GM23338 (cell line): ENCODE results near the gene ST3GAL6.

Experiments
- CREB1 ChIP-seq: fragments of 250-450 bp; sonication (Bioruptor Pico); IDR thresholded peaks from 2 replicates; pipeline ENCODE4 v1.5.0; 2020; ENCODE audit warnings: low read depth, mild to moderate bottlenecking, moderate library complexity
- CTCF ChIP-seq, 2 experiments: fragments of 200-600 bp in 1 of 2; sonication (generic) in 1 of 2; conservative IDR thresholded peaks; 2 replicates each; pipeline versions ENCODE4 v1.5.1 to v1.6.1; 2016 to 2017; ENCODE audit warnings: antibody characterized with exemption in 2 of 2, low read depth in 2 of 2, mild to moderate bottlenecking in 2 of 2, moderate library complexity in 1 of 2
- ETS1 ChIP-seq: IDR thresholded peaks from 2 replicates; pipeline ENCODE4 v1.6.1; 2016; ENCODE audit warnings: antibody characterized with exemption
- EZH2 ChIP-seq: fragments of 200-600 bp; sonication (generic); IDR thresholded peaks from one replicate; pipeline ENCODE4 v1.8.0; 2017; ENCODE audit warnings: antibody characterized with exemption, mild to moderate bottlenecking, low read depth; ENCODE audit not compliant: unreplicated experiment
- EZH2phosphoT487 ChIP-seq: fragments of 200-600 bp; sonication (generic); IDR thresholded peaks from one replicate; pipeline ENCODE4 v1.8.1; 2018; ENCODE audit warnings: antibody characterized with exemption; ENCODE audit not compliant: unreplicated experiment
- JUNB ChIP-seq: IDR thresholded peaks from one replicate; pipeline ENCODE4 v1.6.1; 2016; ENCODE audit warnings: antibody characterized with exemption; ENCODE audit not compliant: unreplicated experiment
- NANOG ChIP-seq: IDR thresholded peaks from 2 replicates; pipeline ENCODE4 v1.6.1; 2016; ENCODE audit warnings: antibody characterized with exemption, borderline replicate concordance
- POLR2AphosphoS5 ChIP-seq: IDR thresholded peaks from 2 replicates; pipeline ENCODE4 v1.6.1; 2016; ENCODE audit warnings: antibody characterized with exemption, low read depth
- STAT1 ChIP-seq: IDR thresholded peaks from one replicate; pipeline ENCODE4 v1.6.1; 2016; ENCODE audit warnings: antibody characterized with exemption; ENCODE audit not compliant: unreplicated experiment
- ZNF114 ChIP-seq: fragments of 250-450 bp; sonication (Bioruptor Pico); IDR thresholded peaks from 2 replicates; pipeline ENCODE4 v1.5.0; 2020; ENCODE audit warnings: mild to moderate bottlenecking, moderate library complexity
- ZNF462 ChIP-seq: fragments of 250-450 bp; sonication (Bioruptor Pico); IDR thresholded peaks from 2 replicates; pipeline ENCODE4 v1.5.0; 2020; ENCODE audit warnings: mild to moderate bottlenecking, moderate library complexity
- TF ChIP-seq, protein P1 (sequence below): IDR thresholded peaks from one replicate; pipeline ENCODE4 v1.6.1; 2018; ENCODE audit warnings: antibody characterized with exemption; ENCODE audit not compliant: unreplicated experiment

GRCh38 chr3:98779541-98780335 lies 16.6 kb downstream of the ST3GAL6 start:
- TF ChIP-seq CTCF (conservative IDR thresholded peaks at IDR 0.05; ENCODE audit: low read depth in 2 of 2) (no peak), NANOG (no peak), POLR2AphosphoS5 (no peak), JUNB (no peak), EZH2phosphoT487 (no peak), STAT1 (no peak), EZH2 (no peak), CREB1 (CRISPR knock-in tag) (no peak), ZNF462 (CRISPR knock-in tag) (no peak), ZNF114 (CRISPR knock-in tag) (no peak), ETS1 (no peak)
- TF ChIP-seq, protein P1, sequence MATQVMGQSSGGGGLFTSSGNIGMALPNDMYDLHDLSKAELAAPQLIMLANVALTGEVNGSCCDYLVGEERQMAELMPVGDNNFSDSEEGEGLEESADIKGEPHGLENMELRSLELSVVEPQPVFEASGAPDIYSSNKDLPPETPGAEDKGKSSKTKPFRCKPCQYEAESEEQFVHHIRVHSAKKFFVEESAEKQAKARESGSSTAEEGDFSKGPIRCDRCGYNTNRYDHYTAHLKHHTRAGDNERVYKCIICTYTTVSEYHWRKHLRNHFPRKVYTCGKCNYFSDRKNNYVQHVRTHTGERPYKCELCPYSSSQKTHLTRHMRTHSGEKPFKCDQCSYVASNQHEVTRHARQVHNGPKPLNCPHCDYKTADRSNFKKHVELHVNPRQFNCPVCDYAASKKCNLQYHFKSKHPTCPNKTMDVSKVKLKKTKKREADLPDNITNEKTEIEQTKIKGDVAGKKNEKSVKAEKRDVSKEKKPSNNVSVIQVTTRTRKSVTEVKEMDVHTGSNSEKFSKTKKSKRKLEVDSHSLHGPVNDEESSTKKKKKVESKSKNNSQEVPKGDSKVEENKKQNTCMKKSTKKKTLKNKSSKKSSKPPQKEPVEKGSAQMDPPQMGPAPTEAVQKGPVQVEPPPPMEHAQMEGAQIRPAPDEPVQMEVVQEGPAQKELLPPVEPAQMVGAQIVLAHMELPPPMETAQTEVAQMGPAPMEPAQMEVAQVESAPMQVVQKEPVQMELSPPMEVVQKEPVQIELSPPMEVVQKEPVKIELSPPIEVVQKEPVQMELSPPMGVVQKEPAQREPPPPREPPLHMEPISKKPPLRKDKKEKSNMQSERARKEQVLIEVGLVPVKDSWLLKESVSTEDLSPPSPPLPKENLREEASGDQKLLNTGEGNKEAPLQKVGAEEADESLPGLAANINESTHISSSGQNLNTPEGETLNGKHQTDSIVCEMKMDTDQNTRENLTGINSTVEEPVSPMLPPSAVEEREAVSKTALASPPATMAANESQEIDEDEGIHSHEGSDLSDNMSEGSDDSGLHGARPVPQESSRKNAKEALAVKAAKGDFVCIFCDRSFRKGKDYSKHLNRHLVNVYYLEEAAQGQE, result no peak
